Activated B cell treated with CpG ODN at 0.5 μM for 24 hours (primary cell): Measurements from ENCODE around the gene CPLX3. TPM values are rescaled to one million over a fixed set of nuclear protein-coding genes. Genes with fewer than 3 reads are reported as not detected.

Source experiments
- ATAC-seq: fragments of 200-7000 bp; cut with Tn5 transposase; one replicate; pipeline ENCODE4 v1.10.0; 2021; ENCODE audit warnings: low read depth, mild to moderate bottlenecking, moderate library complexity
- CTCF ChIA-PET: fragments of 350-600 bp; sonication (Branson Sonifier 250); formaldehyde crosslinking; loops from one replicate; lab custom pipeline; 2021; ENCODE audit warnings: antibody characterized with exemption; lab: Charles Lee
- POLR2A ChIA-PET: fragments of 350-600 bp; sonication (Branson Sonifier 250); formaldehyde crosslinking; loops from one replicate; lab custom pipeline; 2021; ENCODE audit warnings: antibody characterized with exemption; lab: Charles Lee
- DNase-seq: peaks from one replicate; pipeline ENCODE4 v3.0.0; 2022
- H3K27ac Mint-ChIP-seq: one replicate; pipeline ENCODE4 v1.8.0; 2020; ENCODE audit warnings: mixed read lengths
- H3K27me3 Mint-ChIP-seq: one replicate; pipeline ENCODE4 v1.8.0; 2021; ENCODE audit warnings: mixed read lengths
- H3K36me3 Mint-ChIP-seq: one replicate; pipeline ENCODE4 v1.8.0; 2021; ENCODE audit warnings: low read depth, mixed read lengths
- H3K4me1 Mint-ChIP-seq: one replicate; pipeline ENCODE4 v1.8.0; 2021; ENCODE audit warnings: mixed read lengths
- H3K4me3 Mint-ChIP-seq: one replicate; pipeline ENCODE4 v1.8.0; 2020; ENCODE audit warnings: mild to moderate bottlenecking, mixed read lengths
- H3K9me3 Mint-ChIP-seq: one replicate; pipeline ENCODE4 v1.8.0; 2020; ENCODE audit warnings: mixed read lengths
- CTCF ChIP-seq: fragments of 200-600 bp; IDR thresholded peaks from one replicate; pipeline ENCODE4 v1.8.0; 2022; ENCODE audit warnings: antibody characterized with exemption, mild to moderate bottlenecking
- intact Hi-C: fragments of 100-400 bp; cut with micrococcal nuclease; formaldehyde crosslinking; loops from one replicate; pipeline ENCODE4 v1.15.1; 2024
- total RNA-seq: library from RNA; stranded (reverse); gene quantifications from 2 replicates; pipeline ENCODE4 v1.2.3, GENCODE V29; 2022

The CPLX3 gene
- total RNA-seq, 1 donor from 2014 or later, result 0.22 TPM

GRCh38 chr15:74826921-74827320, 494 bp downstream of the CPLX3 start:
- Mint-ChIP-seq H3K4me3 (no peak overlapping the region), H3K36me3 (no peaks in the 10 kb centered on the region), H3K4me1 (peaks cover 8% of the 10 kb centered on the region), H3K9me3 (no peaks in the 10 kb centered on the region), H3K27me3 (peaks cover 21% of the 10 kb centered on the region), H3K27ac (no peak overlapping the region)
- ChIA-PET CTCF (interaction anchor here (0.6 to 1.9 kb wide), 4 partner anchors 11 to 74 kb away, joined by 3 to 6 read pairs (median 4); no protein-coding TSS in a partner anchor), POLR2A (interaction anchor here (0.9 kb wide), 1 partner anchor 12 kb away, joined by 3 read pairs; no protein-coding TSS in a partner anchor)
- no peak for ATAC-seq
- no peak for DNase-seq
- TF ChIP-seq CTCF, result no peak
- intact Hi-C loops, result loop anchor here (1.0 to 2.0 kb wide), 2 partner anchors 16 to 168 kb away; partner anchors contain the start of genes SCAMP5 and ULK3

- no peak for TF ChIP-seq CTCF
- POLR2A ChIA-PET, result interaction anchor here (0.8 kb wide), 1 partner anchor 46 kb away, joined by 3 read pairs; the partner anchor contains the start of gene CSK
- no peak overlapping the region for H3K27ac Mint-ChIP-seq
- H3K36me3 Mint-ChIP-seq, result no peaks in the 10 kb centered on the region
- peaks cover 21% of the 10 kb centered on the region for H3K27me3 Mint-ChIP-seq
- H3K9me3 Mint-ChIP-seq, result no peaks in the 10 kb centered on the region
- H3K4me1 Mint-ChIP-seq, result peaks cover under 1% of the 10 kb centered on the region
- intact Hi-C loops, result loop anchor here (2.0 kb wide), 1 partner anchor 15 kb away; the partner anchor contains the start of gene ULK3
- CTCF ChIA-PET, result interaction anchor here (0.6 to 1.9 kb wide), 4 partner anchors 10 to 74 kb away, joined by 3 to 6 read pairs (median 4); no protein-coding TSS in a partner anchor
- ATAC-seq (no peak), DNase-seq (no peak)
- H3K4me3 Mint-ChIP-seq, result no peak overlapping the region
Observed at GRCh38 chr15:74827614-74828013, 1.2 kb downstream of the CPLX3 start.

- intact Hi-C loops, result no loop called here
- DNase-seq (no peak), ATAC-seq (no peak)
- H3K9me3 Mint-ChIP-seq, result no peaks in the 10 kb centered on the region
- ChIA-PET CTCF (interaction anchor here (0.5 to 0.6 kb wide), 2 partner anchors 46 to 58 kb away, joined by 3 read pairs; no protein-coding TSS in a partner anchor), POLR2A (interaction anchor here (0.7 kb wide), 1 partner anchor 51 kb away, joined by 6 read pairs; no protein-coding TSS in a partner anchor)
- peaks cover 7% of the 10 kb centered on the region for H3K4me1 Mint-ChIP-seq
- no peak overlapping the region for H3K27ac Mint-ChIP-seq
- peaks cover 21% of the 10 kb centered on the region for H3K27me3 Mint-ChIP-seq
- H3K4me3 Mint-ChIP-seq, result no peak overlapping the region
- no peaks in the 10 kb centered on the region for H3K36me3 Mint-ChIP-seq
- TF ChIP-seq CTCF, result no peak
Observed at GRCh38 chr15:74828835-74829234, 2.4 kb downstream of the CPLX3 start.

- H3K9me3 Mint-ChIP-seq, result no peaks in the 10 kb centered on the region
- no peak overlapping the region for H3K27ac Mint-ChIP-seq
- H3K4me3 Mint-ChIP-seq, result no peak overlapping the region
- DNase-seq, result no peak
- ChIA-PET POLR2A (interaction anchor here (0.7 kb wide), 1 partner anchor 52 kb away, joined by 6 read pairs; no protein-coding TSS in a partner anchor), CTCF (interaction anchor here (0.6 kb wide), 1 partner anchor 45 kb away, joined by 3 read pairs; no protein-coding TSS in a partner anchor)
- H3K36me3 Mint-ChIP-seq, result no peaks in the 10 kb centered on the region
- no peak for TF ChIP-seq CTCF
- H3K27me3 Mint-ChIP-seq, result peaks cover 21% of the 10 kb centered on the region
- H3K4me1 Mint-ChIP-seq, result peaks cover 7% of the 10 kb centered on the region
- intact Hi-C loops, result no loop called here
- ATAC-seq, result no peak
Observed at GRCh38 chr15:74829486-74829885, 3.1 kb downstream of the CPLX3 start.

- ChIA-PET POLR2A (interaction anchor here (0.6 kb wide), 1 partner anchor 42 kb away, joined by 3 read pairs; no protein-coding TSS in a partner anchor), CTCF (no interaction called here)
- Mint-ChIP-seq H3K4me3 (no peak overlapping the region), H3K27me3 (peaks cover 21% of the 10 kb centered on the region), H3K36me3 (peaks cover under 1% of the 10 kb centered on the region), H3K27ac (no peak overlapping the region), H3K4me1 (peaks cover 9% of the 10 kb centered on the region), H3K9me3 (no peaks in the 10 kb centered on the region)
- intact Hi-C loops, result no loop called here
- TF ChIP-seq CTCF, result no peak
- no peak for ATAC-seq
- no peak for DNase-seq
Observed at GRCh38 chr15:74829991-74830390, 3.6 kb downstream of the CPLX3 start.
